ENCODE data around the gene SFTPD. TPM values are rescaled to one million over a fixed set of nuclear protein-coding genes. Genes with fewer than 3 reads are reported as not detected.

The SFTPD gene
- total and polyA plus RNA-seq, 4 experiments from 2014 or later = not detected

- CTCF ChIA-PET (ENCODE audit: partially characterized antibody) = no interaction called here
- Mint-ChIP-seq H3K27ac (no peak overlapping the region), H3K4me1 (peaks cover 3 to 13% (median 7%) of the 10 kb centered on the region in 4 donors), H3K4me3 (peak overlapping the region in 1 of 8 donors; percentile 37), H3K36me3 (no peaks in the 10 kb centered on the region), H3K9me3 (peaks cover 0 to 17% (median 13%) of the 10 kb centered on the region in 8 donors), H3K27me3 (peaks cover 45 to 47% of the 10 kb centered on the region in 2 donors)
- Histone ChIP-seq H3K4me3 (ENCODE audit: low read length in 2 of 2) (no peak overlapping the region), H3K4me1 (ENCODE audit: insufficient read depth, low read length) (no peaks in the 10 kb centered on the region), H3K9me3 (ENCODE audit: control insufficient read depth in 1 of 2, low read length in 2 of 2) (no peaks in the 10 kb centered on the region), H3K27ac (ENCODE audit: low read depth, low read length) (no peak overlapping the region), H3K36me3 (ENCODE audit: insufficient read depth, low read length) (no peaks in the 10 kb centered on the region), H3K27me3 (ENCODE audit: insufficient read depth, low read length) (no peaks in the 10 kb centered on the region)
- intact Hi-C loops (cut with micrococcal nuclease) = no loop called here
- no peak for DNase-seq
- POLR2A ChIA-PET (ENCODE audit: partially characterized antibody) = no interaction called here
Observed at GRCh38 chr10:79979310-79979975, 30.5 kb upstream of the SFTPD start.

GRCh38 chr10:79976999-79977398, 28.1 kb upstream of the SFTPD start:
- Mint-ChIP-seq H3K27me3 (peaks cover 48% of the 10 kb centered on the region in 2 donors), H3K9me3 (peaks cover 0 to 22% (median 13%) of the 10 kb centered on the region in 8 donors), H3K4me1 (peaks cover 3 to 10% (median 5%) of the 10 kb centered on the region in 4 donors), H3K36me3 (no peaks in the 10 kb centered on the region), H3K27ac (no peak overlapping the region), H3K4me3 (no peak overlapping the region)
- H3K27me3 ChIP-seq (ENCODE audit: insufficient read depth, low read length) = no peaks in the 10 kb centered on the region
- H3K36me3 ChIP-seq (ENCODE audit: insufficient read depth, low read length) = no peaks in the 10 kb centered on the region
- intact Hi-C loops (cut with micrococcal nuclease) = no loop called here
- H3K4me1 ChIP-seq (ENCODE audit: insufficient read depth, low read length) = no peaks in the 10 kb centered on the region
- ChIA-PET POLR2A (ENCODE audit: partially characterized antibody) (no interaction called here), CTCF (ENCODE audit: partially characterized antibody) (no interaction called here)
- H3K9me3 ChIP-seq (ENCODE audit: control insufficient read depth in 1 of 2, low read length in 2 of 2) = no peaks in the 10 kb centered on the region
- no peak overlapping the region for H3K27ac ChIP-seq (ENCODE audit: low read depth, low read length)
- DNase-seq = no peak
- H3K4me3 ChIP-seq (ENCODE audit: low read length in 2 of 2) = no peak overlapping the region

- H3K4me3 ChIP-seq (ENCODE audit: low read length in 2 of 2) = no peak overlapping the region
- ChIA-PET POLR2A (ENCODE audit: partially characterized antibody) (no interaction called here), CTCF (ENCODE audit: partially characterized antibody) (no interaction called here)
- H3K4me1 Mint-ChIP-seq = no peaks in the 10 kb centered on the region
- H3K27me3 ChIP-seq (ENCODE audit: insufficient read depth, low read length) = no peaks in the 10 kb centered on the region
- H3K36me3 ChIP-seq (ENCODE audit: insufficient read depth, low read length) = no peaks in the 10 kb centered on the region
- H3K9me3 Mint-ChIP-seq = peaks cover 2 to 25% (median 17%) of the 10 kb centered on the region in 8 donors
- intact Hi-C loops (cut with micrococcal nuclease) = no loop called here
- no peak overlapping the region for H3K4me3 Mint-ChIP-seq
- no peaks in the 10 kb centered on the region for H3K4me1 ChIP-seq (ENCODE audit: insufficient read depth, low read length)
- H3K27ac Mint-ChIP-seq = no peak overlapping the region
- H3K36me3 Mint-ChIP-seq = peaks cover 0 to 3% of the 10 kb centered on the region in 2 donors
- peaks cover 21 to 23% of the 10 kb centered on the region in 2 donors for H3K27me3 Mint-ChIP-seq
- no peak for DNase-seq
- H3K9me3 ChIP-seq (ENCODE audit: control insufficient read depth in 1 of 2, low read length in 2 of 2) = no peaks in the 10 kb centered on the region
- no peak overlapping the region for H3K27ac ChIP-seq (ENCODE audit: low read depth, low read length)
Observed at GRCh38 chr10:79970062-79970461, 21.2 kb upstream of the SFTPD start.

- H3K27ac ChIP-seq (ENCODE audit: low read depth, low read length) = no peak overlapping the region
- Mint-ChIP-seq H3K4me1 (no peaks in the 10 kb centered on the region), H3K27me3 (peaks cover 9 to 11% of the 10 kb centered on the region in 2 donors), H3K9me3 (peaks cover 0 to 19% (median 13%) of the 10 kb centered on the region in 8 donors), H3K36me3 (peaks cover 0 to 5% of the 10 kb centered on the region in 2 donors), H3K27ac (no peak overlapping the region), H3K4me3 (no peak overlapping the region)
- no peaks in the 10 kb centered on the region for H3K4me1 ChIP-seq (ENCODE audit: insufficient read depth, low read length)
- ChIA-PET POLR2A (ENCODE audit: partially characterized antibody) (no interaction called here), CTCF (ENCODE audit: partially characterized antibody) (no interaction called here)
- H3K36me3 ChIP-seq (ENCODE audit: insufficient read depth, low read length) = no peaks in the 10 kb centered on the region
- no peak overlapping the region for H3K4me3 ChIP-seq (ENCODE audit: low read length in 2 of 2)
- H3K9me3 ChIP-seq (ENCODE audit: control insufficient read depth in 1 of 2, low read length in 2 of 2) = no peaks in the 10 kb centered on the region
- intact Hi-C loops (cut with micrococcal nuclease) = no loop called here
- H3K27me3 ChIP-seq (ENCODE audit: insufficient read depth, low read length) = no peaks in the 10 kb centered on the region
- DNase-seq = no peak
Observed at GRCh38 chr10:79947787-79948424, 999 bp downstream of the SFTPD start.

- Mint-ChIP-seq H3K4me1 (no peaks in the 10 kb centered on the region), H3K36me3 (peaks cover 0 to 5% of the 10 kb centered on the region in 2 donors), H3K27me3 (peaks cover 9 to 11% of the 10 kb centered on the region in 2 donors), H3K4me3 (no peak overlapping the region), H3K9me3 (peaks cover 0 to 15% (median 9%) of the 10 kb centered on the region in 8 donors), H3K27ac (no peak overlapping the region)
- Histone ChIP-seq H3K4me1 (ENCODE audit: insufficient read depth, low read length) (no peaks in the 10 kb centered on the region), H3K27ac (ENCODE audit: low read depth, low read length) (no peak overlapping the region), H3K4me3 (ENCODE audit: low read length in 2 of 2) (no peak overlapping the region), H3K36me3 (ENCODE audit: insufficient read depth, low read length) (no peaks in the 10 kb centered on the region), H3K9me3 (ENCODE audit: control insufficient read depth in 1 of 2, low read length in 2 of 2) (no peaks in the 10 kb centered on the region), H3K27me3 (ENCODE audit: insufficient read depth, low read length) (no peaks in the 10 kb centered on the region)
- intact Hi-C loops (cut with micrococcal nuclease) = no loop called here
- DNase-seq = no peak
- CTCF ChIA-PET (ENCODE audit: partially characterized antibody) = no interaction called here
- POLR2A ChIA-PET (ENCODE audit: partially characterized antibody) = no interaction called here
Observed at GRCh38 chr10:79947083-79947415, 1.9 kb downstream of the SFTPD start.

- CTCF ChIA-PET (ENCODE audit: partially characterized antibody) = no interaction called here
- DNase-seq = no peak
- Histone ChIP-seq H3K4me3 (ENCODE audit: low read length in 2 of 2) (no peak overlapping the region), H3K4me1 (ENCODE audit: insufficient read depth, low read length) (no peaks in the 10 kb centered on the region), H3K9me3 (ENCODE audit: control insufficient read depth in 1 of 2, low read length in 2 of 2) (no peaks in the 10 kb centered on the region), H3K27me3 (ENCODE audit: insufficient read depth, low read length) (no peaks in the 10 kb centered on the region), H3K36me3 (ENCODE audit: insufficient read depth, low read length) (no peaks in the 10 kb centered on the region), H3K27ac (ENCODE audit: low read depth, low read length) (no peak overlapping the region)
- Mint-ChIP-seq H3K4me3 (no peak overlapping the region), H3K27me3 (peaks cover 6 to 11% of the 10 kb centered on the region in 2 donors), H3K36me3 (peaks cover 0 to 4% of the 10 kb centered on the region in 2 donors), H3K4me1 (no peaks in the 10 kb centered on the region), H3K9me3 (peaks cover 0 to 12% (median 6%) of the 10 kb centered on the region in 8 donors), H3K27ac (no peak overlapping the region)
- POLR2A ChIA-PET (ENCODE audit: partially characterized antibody) = no interaction called here
- intact Hi-C loops (cut with micrococcal nuclease) = no loop called here
Observed at GRCh38 chr10:79946271-79947082, 2.4 kb downstream of the SFTPD start.

All from CD4-positive, alpha-beta memory T cell (primary cell).